OCI-LY7 (cell line): ENCODE measurements around the gene BRD7. TPM values are rescaled to one million over a fixed set of nuclear protein-coding genes. Genes with fewer than 3 reads are reported as not detected.
A peak's percentile ranks its signal among the peaks of the same experiment; 100 is the strongest.

Experiments
- BruUV-seq: library from RNA; stranded (reverse); fragments of 400-500 nt; replicated peaks from 2 replicates; lab custom pipeline; 2021; lab: Mats Ljungman, UMichigan
- CTCF ChIA-PET: fragments of 300-600 bp; sonication (Branson Sonifier 250); formaldehyde crosslinking; loops from one replicate; lab custom pipeline; 2022; ENCODE audit warnings: antibody characterized with exemption; ENCODE audit not compliant: unreplicated experiment; lab: Charles Lee
- POLR2A ChIA-PET: fragments of 300-600 bp; sonication (Branson Sonifier 250); formaldehyde crosslinking; loops from one replicate; lab custom pipeline; 2022; ENCODE audit warnings: antibody characterized with exemption; lab: Charles Lee
- DNase-seq: peaks from one replicate; pipeline ENCODE4 v3.0.0-alpha.2; 2015; ENCODE audit warnings: low spot score
- H2AFZ ChIP-seq: fragments of 200-600 bp; sonication (generic), shearing (Covaris generic); 2 replicates; pipeline ENCODE4 v1.6.1; 2014; ENCODE audit warnings: mild to moderate bottlenecking, antibody characterized with exemption, low read length, moderate library complexity
- H3K27ac ChIP-seq: fragments of 200-600 bp; sonication (generic); 2 replicates; pipeline ENCODE4 v1.5.1; 2014; ENCODE audit warnings: mixed run types, low read depth, mild to moderate bottlenecking, moderate library complexity, low read length, inconsistent platforms; ENCODE audit not compliant: poor library complexity, severe bottlenecking
- H3K36me3 ChIP-seq: fragments of 200-600 bp; sonication (generic); 2 replicates; pipeline ENCODE4 v1.6.1; 2014; ENCODE audit warnings: mild to moderate bottlenecking, antibody characterized with exemption, low read length, moderate library complexity, mixed read lengths; ENCODE audit not compliant: insufficient read depth
- H3K4me1 ChIP-seq: fragments of 200-600 bp; sonication (generic); 2 replicates; pipeline ENCODE4 v1.5.1; 2014; ENCODE audit warnings: mild to moderate bottlenecking, low read length; ENCODE audit not compliant: insufficient read depth, poor library complexity, severe bottlenecking
- H3K4me2 ChIP-seq: fragments of 200-600 bp; sonication (generic); 2 replicates; pipeline ENCODE4 v1.6.1; 2014; ENCODE audit warnings: mild to moderate bottlenecking, low read length
- H3K4me3 ChIP-seq: fragments of 200-600 bp; sonication (generic); 2 replicates; pipeline ENCODE4 v1.5.1; 2014; ENCODE audit warnings: mild to moderate bottlenecking, low read depth, low read length; ENCODE audit not compliant: poor library complexity, severe bottlenecking
- H3K79me2 ChIP-seq: fragments of 200-600 bp; sonication (generic); 2 replicates; pipeline ENCODE4 v1.6.1; 2016; ENCODE audit warnings: low read depth, mild to moderate bottlenecking, low read length, moderate library complexity, mixed read lengths; ENCODE audit not compliant: insufficient read depth
- H3K9me2 ChIP-seq: fragments of 200-600 bp; sonication (generic); 2 replicates; pipeline ENCODE4 v1.6.1; 2016; ENCODE audit warnings: mild to moderate bottlenecking, low read length, mixed read lengths; ENCODE audit not compliant: insufficient read depth
- H3K9me3 ChIP-seq: fragments of 200-600 bp; sonication (generic); 2 replicates; pipeline ENCODE4 v1.6.1; 2014; ENCODE audit warnings: mild to moderate bottlenecking, mixed run types, low read length, mixed read lengths
- H4K20me1 ChIP-seq: fragments of 200-600 bp; sonication (generic); 2 replicates; pipeline ENCODE4 v1.6.1; 2014; ENCODE audit warnings: mild to moderate bottlenecking, antibody characterized with exemption, low read length, moderate library complexity, mixed read lengths; ENCODE audit not compliant: insufficient read depth
- CTCF ChIP-seq: fragments of 200-600 bp; sonication (generic); conservative IDR thresholded peaks from 2 replicates; pipeline ENCODE4 v1.5.1; 2014; ENCODE audit warnings: mild to moderate bottlenecking, antibody characterized with exemption, low read length, moderate library complexity, mixed read lengths
- EZH2phosphoT487 ChIP-seq: fragments of 200-600 bp; sonication (generic); IDR thresholded peaks from 2 replicates; pipeline ENCODE4 v1.6.1; 2018; ENCODE audit warnings: low read depth, borderline replicate concordance, mild to moderate bottlenecking, mixed run types, antibody characterized with exemption, low read length, moderate library complexity, mixed read lengths
- intact Hi-C: fragments of 100-400 bp; cut with micrococcal nuclease; formaldehyde crosslinking; loops from one replicate; pipeline ENCODE4 v1.10.0; 2022; ENCODE audit not compliant: unreplicated experiment
- total RNA-seq, 2 experiments: library from RNA; depleted of rRNA in 1 of 2; stranded (reverse); fragments of >200 nt in 1 of 2; shearing (Covaris generic) in 1 of 2; gene quantifications; 2 replicates each; pipeline ENCODE4 v1.2.3, GENCODE V29; 2014 to 2022

Gene BRD7
- total RNA-seq, 2 experiments from 2014 or later = 78.5 to 105 TPM

GRCh38 chr16:50267651-50268050 is 101.1 kb downstream of the BRD7 start:
- peak; percentile 53 for DNase-seq
- intact Hi-C loops = no loop called here
- Histone ChIP-seq H3K79me2 (peaks cover 21% of the 10 kb centered on the region; the same call in 1 of the 2 replicates), H3K9me3 (no peaks in the 10 kb centered on the region), H4K20me1 (no peaks in the 10 kb centered on the region), H3K27ac (peak overlapping the region; percentile 60), H3K4me1 (peaks cover 59% of the 10 kb centered on the region), H3K9me2 (no peaks in the 10 kb centered on the region), H3K4me2 (peak overlapping the region; percentile 96), H2AFZ (peak overlapping the region; percentile 37; the same call in 1 of the 2 replicates), H3K36me3 (no peaks in the 10 kb centered on the region), H3K4me3 (peak overlapping the region; percentile 76)
- BruUV-seq = no TSS peak
- POLR2A ChIA-PET = interaction anchor here (0.6 to 2.5 kb wide), 6 partner anchors 8 to 78 kb away, joined by 3 to 15 read pairs (median 4); no protein-coding TSS in a partner anchor
- CTCF ChIA-PET = interaction anchor here (0.6 kb wide), 1 partner anchor 13 kb away, joined by 3 read pairs; no protein-coding TSS in a partner anchor
- TF ChIP-seq CTCF (no peak), EZH2phosphoT487 (no peak)

DNA sequence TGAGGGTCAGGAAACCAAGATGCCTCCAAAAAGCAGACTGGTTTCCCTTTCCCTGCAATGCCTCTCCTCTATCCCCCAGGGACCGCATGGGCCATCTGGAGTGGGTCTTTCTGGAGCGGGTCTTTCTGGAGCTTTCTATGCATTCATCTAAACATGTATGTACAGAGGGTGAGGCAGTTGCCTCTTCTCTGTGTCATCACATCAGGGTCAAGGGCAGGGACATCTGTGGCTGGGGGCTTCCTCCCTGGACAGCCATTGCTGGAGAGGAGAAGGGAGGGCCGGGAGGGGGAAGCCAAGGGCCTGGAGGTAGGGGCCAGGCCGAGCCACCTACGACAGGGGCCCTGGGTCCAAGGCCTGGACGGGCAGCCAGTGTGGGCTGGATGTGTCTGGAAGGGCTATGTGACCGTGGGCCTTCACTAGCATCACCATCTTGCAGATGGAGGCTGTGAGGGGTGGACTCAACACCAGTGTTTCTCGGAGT is 101.6 kb downstream of the BRD7 start:
- Histone ChIP-seq H3K9me3 (no peaks in the 10 kb centered on the region), H3K79me2 (peaks cover 21% of the 10 kb centered on the region; the same call in 1 of the 2 replicates), H3K27ac (peak overlapping the region; percentile 60), H3K4me1 (peaks cover 54% of the 10 kb centered on the region), H2AFZ (peak overlapping the region; percentile 89; the same call in 1 of the 2 replicates), H3K9me2 (no peaks in the 10 kb centered on the region), H3K4me2 (peak overlapping the region; percentile 96), H3K4me3 (peak overlapping the region; percentile 76), H4K20me1 (no peaks in the 10 kb centered on the region), H3K36me3 (no peaks in the 10 kb centered on the region)
- no TSS peak for BruUV-seq
- ChIA-PET CTCF (interaction anchor here (0.5 kb wide), 1 partner anchor 10 kb away, joined by 3 read pairs; no protein-coding TSS in a partner anchor), POLR2A (interaction anchor here (0.7 to 2.5 kb wide), 5 partner anchors 8 to 17 kb away, joined by 3 to 15 read pairs (median 5); no protein-coding TSS in a partner anchor)
- DNase-seq = peak; percentile 45
- intact Hi-C loops = no loop called here
- TF ChIP-seq CTCF (no peak), EZH2phosphoT487 (no peak)
